TTC549 (cell line): ENCODE results near the gene TUBB2B.
"Not testable (repeated sequence)": the region's sequence is repeated elsewhere in the genome, so short reads cannot be mapped to it uniquely, and the experiment has no call there.

ENCODE experiments used
- FAIRE-seq: peaks from 2 replicates; lab custom pipeline; 2012; peaks lifted over from hg19 to GRCh38; lab: Jason Lieb, UNC

Gene TUBB2B

GRCh38 chr6:3209114-3210023, 18.1 kb downstream of the TUBB2B start:
- no peak for FAIRE-seq

GRCh38 chr6:3208775-3209113, 18.7 kb downstream of the TUBB2B start:
- no peak for FAIRE-seq

GRCh38 chr6:3208098-3208774, 19.2 kb downstream of the TUBB2B start:
- FAIRE-seq = no peak

- no peak for FAIRE-seq
Observed at GRCh38 chr6:3206339-3207015, 21.0 kb downstream of the TUBB2B start.

GRCh38 chr6:3205913-3206312, 21.5 kb downstream of the TUBB2B start:
- no peak for FAIRE-seq

GRCh38 chr6:3204921-3205320, 22.5 kb downstream of the TUBB2B start:
- no peak for FAIRE-seq

- no peak for FAIRE-seq
Observed at GRCh38 chr6:3202999-3203696, 24.3 kb downstream of the TUBB2B start.

GRCh38 chr6:3201388-3201787, 26.1 kb downstream of the TUBB2B start:
- no peak for FAIRE-seq

GRCh38 chr6:3200682-3201081, 26.8 kb downstream of the TUBB2B start:
- FAIRE-seq = no peak

GRCh38 chr6:3199382-3199781, 28.1 kb downstream of the TUBB2B start:
- FAIRE-seq = no peak

GRCh38 chr6:3197734-3198133, 29.7 kb downstream of the TUBB2B start:
- not testable (repeated sequence) for FAIRE-seq

GRCh38 chr6:3196770-3197169, 30.7 kb downstream of the TUBB2B start:
- no peak for FAIRE-seq

- no peak for FAIRE-seq
Observed at GRCh38 chr6:3195695-3196497, 31.6 kb downstream of the TUBB2B start.

GRCh38 chr6:3195420-3195694, 32.1 kb downstream of the TUBB2B start:
- no peak for FAIRE-seq

GRCh38 chr6:3194535-3195419, 32.7 kb downstream of the TUBB2B start:
- no peak for FAIRE-seq

- FAIRE-seq = no peak
Observed at GRCh38 chr6:3193102-3193849, 34.2 kb downstream of the TUBB2B start.

- FAIRE-seq = no peak
Observed at GRCh38 chr6:3190779-3191178, 36.7 kb downstream of the TUBB2B start.

- FAIRE-seq = no peak
Observed at GRCh38 chr6:3190056-3190455, 37.4 kb downstream of the TUBB2B start.

- FAIRE-seq = not testable (repeated sequence)
Observed at GRCh38 chr6:3189192-3189591, 38.3 kb downstream of the TUBB2B start.

- FAIRE-seq = no peak
Observed at GRCh38 chr6:3188262-3188661, 39.2 kb downstream of the TUBB2B start.
